ENCODE measurements around the gene STEAP1B.

DNA sequence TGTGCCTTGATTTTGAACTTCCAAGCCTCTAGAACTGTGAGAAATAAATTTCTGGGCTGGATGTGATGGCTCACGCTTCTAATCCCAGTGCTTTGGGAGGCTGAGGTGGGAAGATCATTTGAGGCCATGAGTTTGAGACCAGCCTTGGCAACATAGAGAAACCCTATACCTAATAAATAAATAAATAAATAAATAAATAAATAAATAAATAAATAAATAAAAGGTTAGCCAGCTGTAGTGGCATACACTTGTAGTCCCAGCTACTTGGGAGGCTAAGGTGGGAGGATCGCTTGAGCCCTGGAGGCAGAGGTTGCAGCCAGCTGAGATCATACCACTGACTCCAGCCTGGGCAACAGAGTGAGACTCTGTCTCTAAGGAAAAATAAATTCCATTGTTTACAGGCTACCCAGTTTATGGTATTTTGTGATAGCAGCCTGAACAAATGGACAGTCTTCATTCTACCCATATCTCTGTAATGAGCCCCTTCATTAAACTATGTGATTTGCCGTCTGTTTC is 67.7 kb downstream of the STEAP1B start:
- TF ChIP-seq, protein P1, sequence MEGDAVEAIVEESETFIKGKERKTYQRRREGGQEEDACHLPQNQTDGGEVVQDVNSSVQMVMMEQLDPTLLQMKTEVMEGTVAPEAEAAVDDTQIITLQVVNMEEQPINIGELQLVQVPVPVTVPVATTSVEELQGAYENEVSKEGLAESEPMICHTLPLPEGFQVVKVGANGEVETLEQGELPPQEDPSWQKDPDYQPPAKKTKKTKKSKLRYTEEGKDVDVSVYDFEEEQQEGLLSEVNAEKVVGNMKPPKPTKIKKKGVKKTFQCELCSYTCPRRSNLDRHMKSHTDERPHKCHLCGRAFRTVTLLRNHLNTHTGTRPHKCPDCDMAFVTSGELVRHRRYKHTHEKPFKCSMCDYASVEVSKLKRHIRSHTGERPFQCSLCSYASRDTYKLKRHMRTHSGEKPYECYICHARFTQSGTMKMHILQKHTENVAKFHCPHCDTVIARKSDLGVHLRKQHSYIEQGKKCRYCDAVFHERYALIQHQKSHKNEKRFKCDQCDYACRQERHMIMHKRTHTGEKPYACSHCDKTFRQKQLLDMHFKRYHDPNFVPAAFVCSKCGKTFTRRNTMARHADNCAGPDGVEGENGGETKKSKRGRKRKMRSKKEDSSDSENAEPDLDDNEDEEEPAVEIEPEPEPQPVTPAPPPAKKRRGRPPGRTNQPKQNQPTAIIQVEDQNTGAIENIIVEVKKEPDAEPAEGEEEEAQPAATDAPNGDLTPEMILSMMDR (IDR thresholded peaks at IDR 0.05; ENCODE audit: low read depth, low read length), result no peak
- TF ChIP-seq EZH2phosphoT487 (IDR thresholded peaks at IDR 0.05; ENCODE audit: low read depth), result no peak
